Endothelial cell of umbilical vein (primary cell): ENCODE results near the gene CTSD.

Source experiments
- CTCF ChIP-seq, 2 donors: IDR thresholded peaks; 1 replicate in 1 of 2; 2 replicates in 1 of 2; pipeline ENCODE4 v1.5.1; 2011; ENCODE audit warnings: low read length in 2 of 2, mild to moderate bottlenecking in 2 of 2, moderate library complexity in 2 of 2, control low read depth in 1 of 2, inconsistent platforms in 1 of 2, low read depth in 1 of 2; ENCODE audit not compliant: insufficient read depth in 1 of 2; ENCODE audit errors: extremely low read depth in 1 of 2
- EZH2 ChIP-seq: IDR thresholded peaks from 2 replicates; pipeline ENCODE4 v1.6.1; 2012; ENCODE audit warnings: borderline replicate concordance, low read depth, mild to moderate bottlenecking, moderate library complexity, low read length, inconsistent platforms; ENCODE audit not compliant: severe bottlenecking
- POLR2AphosphoS5 ChIP-seq: IDR thresholded peaks from 2 replicates; pipeline ENCODE4 v1.6.1; 2012; ENCODE audit warnings: low read depth, mild to moderate bottlenecking, control low read depth, low read length, moderate library complexity; ENCODE audit not compliant: insufficient read depth

- TF ChIP-seq CTCF (IDR thresholded peaks at IDR 0.05; ENCODE audit: extremely low read depth in 1 of 2, insufficient read depth in 1 of 2, low read depth in 1 of 2, low read length in 2 of 2) (no peak), POLR2AphosphoS5 (no peak), EZH2 (no peak)
These were observed 19.4 kb downstream of the CTSD start for GRCh38 chr11:1744137-1744886.
